Type B pancreatic cell (in vitro differentiated cells): Measurements from ENCODE around the gene PCDH19. TPM values are rescaled to one million over a fixed set of nuclear protein-coding genes. Genes with fewer than 3 reads are reported as not detected.

ENCODE experiments used
- DNase-seq: peaks from one replicate; pipeline ENCODE4 v3.0.0; 2021; ENCODE audit warnings: mixed read lengths; ENCODE audit not compliant: unreplicated experiment; ENCODE audit errors: extremely low spot score
- H3K27ac Mint-ChIP-seq: 2 replicates; pipeline ENCODE4 v1.8.0; 2021; ENCODE audit warnings: mild to moderate bottlenecking, mixed read lengths
- H3K27me3 Mint-ChIP-seq: 2 replicates; pipeline ENCODE4 v1.8.0; 2021; ENCODE audit warnings: mixed read lengths
- H3K36me3 Mint-ChIP-seq: 2 replicates; pipeline ENCODE4 v1.8.0; 2021; ENCODE audit warnings: mixed read lengths
- H3K4me1 Mint-ChIP-seq: one replicate; pipeline ENCODE4 v1.8.0; 2021; ENCODE audit warnings: mixed read lengths; ENCODE audit not compliant: unreplicated experiment
- H3K4me3 Mint-ChIP-seq: 2 replicates; pipeline ENCODE4 v1.8.0; 2021; ENCODE audit warnings: mild to moderate bottlenecking, mixed read lengths
- H3K9me3 Mint-ChIP-seq: 2 replicates; pipeline ENCODE4 v1.8.0; 2021; ENCODE audit warnings: mixed read lengths
- total RNA-seq: library from RNA; stranded (reverse); gene quantifications from 2 replicates; pipeline ENCODE4 v1.2.1, GENCODE V29; 2021; ENCODE audit warnings: low replicate concordance
- TF ChIP-seq, protein P1 (sequence below): fragments of 200-600 bp; sonication (generic); conservative IDR thresholded peaks from 2 replicates; pipeline ENCODE4 v1.5.0; 2021; ENCODE audit warnings: antibody characterized with exemption, mild to moderate bottlenecking

PCDH19 gene
- total RNA-seq, 1 donor from 2014 or later, result 61.6 TPM

DNA sequence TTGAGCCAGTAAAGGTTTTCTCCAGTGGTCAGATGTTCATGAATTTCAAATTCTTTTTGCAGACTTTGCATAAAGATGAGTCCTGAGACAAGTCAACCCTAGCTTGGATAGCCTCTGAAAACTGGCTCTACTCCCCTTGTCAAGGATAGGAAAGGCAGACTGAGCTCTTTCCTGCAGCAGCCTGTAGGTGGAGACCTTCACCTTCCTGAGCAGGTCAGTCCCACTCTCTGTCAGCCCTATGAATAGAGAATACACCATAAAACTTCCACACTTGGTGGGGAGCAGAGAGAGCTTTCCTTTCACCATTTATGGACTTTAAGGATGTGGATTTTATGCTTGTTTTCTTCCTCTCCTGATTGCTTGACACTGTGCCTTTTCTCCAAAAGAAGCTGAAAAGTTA lies 41.9 kb downstream of the PCDH19 start:
- Mint-ChIP-seq H3K4me3 (no peak overlapping the region), H3K27me3 (no peaks in the 10 kb centered on the region), H3K27ac (no peak overlapping the region), H3K36me3 (peaks cover 4% of the 10 kb centered on the region), H3K9me3 (no peaks in the 10 kb centered on the region), H3K4me1 (no peaks in the 10 kb centered on the region)
- TF ChIP-seq, protein P1, sequence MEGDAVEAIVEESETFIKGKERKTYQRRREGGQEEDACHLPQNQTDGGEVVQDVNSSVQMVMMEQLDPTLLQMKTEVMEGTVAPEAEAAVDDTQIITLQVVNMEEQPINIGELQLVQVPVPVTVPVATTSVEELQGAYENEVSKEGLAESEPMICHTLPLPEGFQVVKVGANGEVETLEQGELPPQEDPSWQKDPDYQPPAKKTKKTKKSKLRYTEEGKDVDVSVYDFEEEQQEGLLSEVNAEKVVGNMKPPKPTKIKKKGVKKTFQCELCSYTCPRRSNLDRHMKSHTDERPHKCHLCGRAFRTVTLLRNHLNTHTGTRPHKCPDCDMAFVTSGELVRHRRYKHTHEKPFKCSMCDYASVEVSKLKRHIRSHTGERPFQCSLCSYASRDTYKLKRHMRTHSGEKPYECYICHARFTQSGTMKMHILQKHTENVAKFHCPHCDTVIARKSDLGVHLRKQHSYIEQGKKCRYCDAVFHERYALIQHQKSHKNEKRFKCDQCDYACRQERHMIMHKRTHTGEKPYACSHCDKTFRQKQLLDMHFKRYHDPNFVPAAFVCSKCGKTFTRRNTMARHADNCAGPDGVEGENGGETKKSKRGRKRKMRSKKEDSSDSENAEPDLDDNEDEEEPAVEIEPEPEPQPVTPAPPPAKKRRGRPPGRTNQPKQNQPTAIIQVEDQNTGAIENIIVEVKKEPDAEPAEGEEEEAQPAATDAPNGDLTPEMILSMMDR, result peak; percentile 68
- no peak for DNase-seq

DNA sequence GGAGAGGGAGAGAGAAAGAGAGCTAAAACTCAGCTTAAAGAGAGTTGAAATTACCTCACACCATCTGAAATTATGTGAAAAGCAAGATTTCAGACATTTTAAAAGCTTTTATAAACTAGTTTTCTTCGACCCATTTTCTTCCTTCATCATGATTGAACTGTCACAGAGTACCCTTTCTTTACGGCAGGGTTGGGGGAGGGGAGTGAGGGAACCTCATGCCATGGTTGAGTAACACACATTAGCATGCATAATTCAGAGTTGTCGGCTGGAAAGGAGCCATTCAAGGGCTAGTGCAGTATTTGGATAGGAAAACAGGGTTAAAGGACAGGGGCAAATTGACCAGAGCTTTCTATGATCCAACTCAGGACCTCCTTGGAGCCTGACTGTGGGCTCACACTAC lies 46.2 kb downstream of the PCDH19 start:
- no peak for DNase-seq
- no peak overlapping the region for H3K4me3 Mint-ChIP-seq

DNA sequence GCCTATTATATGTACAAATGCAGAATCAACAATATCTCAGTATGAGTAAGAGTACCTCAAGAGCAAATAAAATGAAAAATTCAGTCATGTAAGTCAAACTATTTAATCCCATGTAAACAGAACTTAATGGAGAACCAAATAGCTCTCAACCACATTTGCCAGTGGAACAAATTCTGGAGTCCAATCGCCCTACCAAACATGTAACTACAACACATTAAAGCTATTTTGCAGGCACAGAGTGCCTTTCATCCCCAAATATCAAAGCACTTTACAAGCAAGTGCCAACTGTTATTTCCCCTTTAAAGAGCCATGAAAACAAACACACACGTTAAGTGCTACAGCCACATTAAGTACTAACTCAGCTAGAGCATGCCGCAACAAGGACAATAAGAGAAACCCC lies 51.3 kb downstream of the PCDH19 start:
- no peak overlapping the region for H3K27ac Mint-ChIP-seq
- DNase-seq, result no peak
- TF ChIP-seq, protein P1, result no peak
- no peak overlapping the region for H3K4me3 Mint-ChIP-seq
- H3K9me3 Mint-ChIP-seq, result no peaks in the 10 kb centered on the region
- peaks cover 4% of the 10 kb centered on the region for H3K36me3 Mint-ChIP-seq
- peaks cover 12% of the 10 kb centered on the region for H3K4me1 Mint-ChIP-seq
- no peaks in the 10 kb centered on the region for H3K27me3 Mint-ChIP-seq

More for the DNA sequence above, 46.2 kb downstream of the PCDH19 start:
- Mint-ChIP-seq H3K9me3 (no peaks in the 10 kb centered on the region), H3K27me3 (no peaks in the 10 kb centered on the region), H3K27ac (no peak overlapping the region), H3K36me3 (peaks cover under 1% of the 10 kb centered on the region), H3K4me1 (peaks cover 9% of the 10 kb centered on the region)
- TF ChIP-seq, protein P1, result no peak

DNA sequence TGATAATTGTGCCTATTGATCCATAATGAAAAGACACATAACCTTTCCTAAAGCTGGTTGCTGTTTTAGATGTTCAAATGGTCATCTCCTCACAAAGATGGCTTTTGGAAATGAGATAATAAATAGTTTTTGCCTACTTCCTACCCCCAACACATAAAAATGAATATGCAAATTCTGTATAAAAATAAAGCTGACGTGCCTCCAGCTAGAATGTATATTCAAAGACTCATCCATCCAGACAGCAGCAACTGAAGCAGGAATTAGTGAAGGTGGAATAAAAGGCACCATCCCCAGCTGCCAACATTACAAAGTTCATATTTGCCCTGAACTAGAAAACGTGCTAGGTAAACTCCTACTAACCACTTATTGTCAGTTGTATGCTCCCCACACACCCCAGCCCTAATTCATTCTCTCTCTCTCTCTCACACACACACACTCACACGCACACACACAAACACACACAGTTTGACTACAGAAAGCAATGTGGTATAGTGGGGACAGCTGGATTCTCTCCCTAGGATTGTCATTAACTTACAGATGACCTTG lies 53.6 kb downstream of the PCDH19 start:
- peaks cover 8% of the 10 kb centered on the region for H3K4me1 Mint-ChIP-seq
- H3K27me3 Mint-ChIP-seq, result no peaks in the 10 kb centered on the region
- DNase-seq, result no peak
- H3K9me3 Mint-ChIP-seq, result no peaks in the 10 kb centered on the region
- peaks cover 4% of the 10 kb centered on the region for H3K36me3 Mint-ChIP-seq
- no peak overlapping the region for H3K4me3 Mint-ChIP-seq
- TF ChIP-seq, protein P1, result no peak
- no peak overlapping the region for H3K27ac Mint-ChIP-seq

GRCh38 chrX:100355680-100356079 lies 54.4 kb downstream of the PCDH19 start:
- H3K36me3 Mint-ChIP-seq, result peaks cover 4% of the 10 kb centered on the region
- no peak for DNase-seq

More at GRCh38 chrX:100355680-100356079, 54.4 kb downstream of the PCDH19 start:
- no peak overlapping the region for H3K4me3 Mint-ChIP-seq
- no peak overlapping the region for H3K27ac Mint-ChIP-seq
- no peaks in the 10 kb centered on the region for H3K9me3 Mint-ChIP-seq
- peaks cover 9% of the 10 kb centered on the region for H3K4me1 Mint-ChIP-seq
- H3K27me3 Mint-ChIP-seq, result no peaks in the 10 kb centered on the region
- TF ChIP-seq, protein P1, result no peak
